Liver (tissue), 3 donors: ENCODE measurements around the gene GRIK1.

ENCODE experiments used
- CTCF ChIP-seq: fragments of 150-350 bp; IDR thresholded peaks from 2 replicates; pipeline ENCODE4 v1.5.1; 2017; ENCODE audit warnings: improper control_type of control experiment, low read depth, low read length; ENCODE audit not compliant: missing input control
- FOXA1 ChIP-seq: IDR thresholded peaks from 2 replicates; pipeline ENCODE4 v1.6.1; 2016; ENCODE audit warnings: antibody characterized with exemption
- MAX ChIP-seq: IDR thresholded peaks from 2 replicates; pipeline ENCODE4 v1.6.1; 2016; ENCODE audit warnings: antibody characterized with exemption
- RAD21 ChIP-seq, 2 donors: IDR thresholded peaks; 2 replicates each; pipeline ENCODE4 v1.6.1; 2016; ENCODE audit warnings: antibody characterized with exemption in 2 of 2, mild to moderate bottlenecking in 2 of 2
- REST ChIP-seq: IDR thresholded peaks from 2 replicates; pipeline ENCODE4 v1.6.1; 2016; ENCODE audit warnings: antibody characterized with exemption, mild to moderate bottlenecking
- TAF1 ChIP-seq: conservative IDR thresholded peaks from 2 replicates; pipeline ENCODE4 v1.6.1; 2016; ENCODE audit warnings: antibody characterized with exemption, mild to moderate bottlenecking
- YY1 ChIP-seq: IDR thresholded peaks from 2 replicates; pipeline ENCODE4 v1.6.1; 2016; ENCODE audit warnings: antibody characterized with exemption, mild to moderate bottlenecking
- TF ChIP-seq, protein P1 (sequence below): IDR thresholded peaks from 2 replicates; pipeline ENCODE4 v1.6.1; 2016; ENCODE audit warnings: antibody characterized with exemption
- donor health status: healthy.
- donor health status: healthy.

GRCh38 chr21:29947119-29947518 lies 7.3 kb upstream of the GRIK1 start:
- no peak for TF ChIP-seq YY1
- TF ChIP-seq, protein P1, sequence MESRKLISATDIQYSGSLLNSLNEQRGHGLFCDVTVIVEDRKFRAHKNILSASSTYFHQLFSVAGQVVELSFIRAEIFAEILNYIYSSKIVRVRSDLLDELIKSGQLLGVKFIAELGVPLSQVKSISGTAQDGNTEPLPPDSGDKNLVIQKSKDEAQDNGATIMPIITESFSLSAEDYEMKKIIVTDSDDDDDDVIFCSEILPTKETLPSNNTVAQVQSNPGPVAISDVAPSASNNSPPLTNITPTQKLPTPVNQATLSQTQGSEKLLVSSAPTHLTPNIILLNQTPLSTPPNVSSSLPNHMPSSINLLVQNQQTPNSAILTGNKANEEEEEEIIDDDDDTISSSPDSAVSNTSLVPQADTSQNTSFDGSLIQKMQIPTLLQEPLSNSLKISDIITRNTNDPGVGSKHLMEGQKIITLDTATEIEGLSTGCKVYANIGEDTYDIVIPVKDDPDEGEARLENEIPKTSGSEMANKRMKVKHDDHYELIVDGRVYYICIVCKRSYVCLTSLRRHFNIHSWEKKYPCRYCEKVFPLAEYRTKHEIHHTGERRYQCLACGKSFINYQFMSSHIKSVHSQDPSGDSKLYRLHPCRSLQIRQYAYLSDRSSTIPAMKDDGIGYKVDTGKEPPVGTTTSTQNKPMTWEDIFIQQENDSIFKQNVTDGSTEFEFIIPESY = no peak
- TF ChIP-seq CTCF = no peak
- TF ChIP-seq TAF1 = no peak
- no peak for TF ChIP-seq REST
- TF ChIP-seq MAX = no peak
- TF ChIP-seq FOXA1 = no peak
- no peak for TF ChIP-seq RAD21 (IDR thresholded peaks at IDR 0.05)
